DOHH2 (cell line): ENCODE data around the gene MGAT4A.

Source experiments
- CTCF ChIP-seq: fragments of 200-600 bp; sonication (generic); IDR thresholded peaks from one replicate; pipeline ENCODE4 v1.5.1; 2014; ENCODE audit warnings: antibody characterized with exemption, mild to moderate bottlenecking, low read depth, low read length; ENCODE audit not compliant: poor library complexity, severe bottlenecking
- EZH2phosphoT487 ChIP-seq: fragments of 200-600 bp; sonication (generic); IDR thresholded peaks from 2 replicates; pipeline ENCODE4 v1.6.1; 2017; ENCODE audit warnings: borderline replicate concordance, mild to moderate bottlenecking, antibody characterized with exemption, low read length, moderate library complexity, mixed read lengths

GRCh38 chr2:98775146-98775986 is 44.4 kb upstream of the MGAT4A start:
- TF ChIP-seq CTCF, result no peak
- TF ChIP-seq EZH2phosphoT487, result no peak
